ENCODE data around the gene PLD6.
A peak's percentile ranks its signal among the peaks of the same experiment; 100 is the strongest.
"Not testable (repeated sequence)": the region's sequence is repeated elsewhere in the genome, so short reads cannot be mapped to it uniquely, and the experiment has no call there.

The PLD6 gene

GRCh38 chr17:17206124-17206912 lies at the start of gene PLD6:
Gene PLD6 (minus strand): TSS chr17:17206333. CDS start chr17:17206286, 47 bp downstream.
- peaks cover 4% of the 10 kb centered on the region; the same call in 1 of the 2 replicates for H4K20me1 ChIP-seq (ENCODE audit: control insufficient read depth, insufficient read depth, low read depth, low read length)
- H3K4me2 ChIP-seq (ENCODE audit: low read length): peak within 1 kb of the TSS; percentile 84
- H3F3A ChIP-seq (ENCODE audit: control insufficient read depth, insufficient read depth): peaks cover 10% of the 10 kb centered on the region
- peak within 1 kb of the TSS; percentile 79 for H3K4me3 ChIP-seq (ENCODE audit: low read length)
- H3K4me1 ChIP-seq (ENCODE audit: control insufficient read depth, low read length): peaks cover 24% of the 10 kb centered on the region
- H3K27ac ChIP-seq (ENCODE audit: low read depth, low read length): peak within 1 kb of the TSS; percentile 51
- no peaks in the 10 kb centered on the region for H3K27me3 ChIP-seq (ENCODE audit: control insufficient read depth, low read length)
- TF ChIP-seq, protein P1, sequence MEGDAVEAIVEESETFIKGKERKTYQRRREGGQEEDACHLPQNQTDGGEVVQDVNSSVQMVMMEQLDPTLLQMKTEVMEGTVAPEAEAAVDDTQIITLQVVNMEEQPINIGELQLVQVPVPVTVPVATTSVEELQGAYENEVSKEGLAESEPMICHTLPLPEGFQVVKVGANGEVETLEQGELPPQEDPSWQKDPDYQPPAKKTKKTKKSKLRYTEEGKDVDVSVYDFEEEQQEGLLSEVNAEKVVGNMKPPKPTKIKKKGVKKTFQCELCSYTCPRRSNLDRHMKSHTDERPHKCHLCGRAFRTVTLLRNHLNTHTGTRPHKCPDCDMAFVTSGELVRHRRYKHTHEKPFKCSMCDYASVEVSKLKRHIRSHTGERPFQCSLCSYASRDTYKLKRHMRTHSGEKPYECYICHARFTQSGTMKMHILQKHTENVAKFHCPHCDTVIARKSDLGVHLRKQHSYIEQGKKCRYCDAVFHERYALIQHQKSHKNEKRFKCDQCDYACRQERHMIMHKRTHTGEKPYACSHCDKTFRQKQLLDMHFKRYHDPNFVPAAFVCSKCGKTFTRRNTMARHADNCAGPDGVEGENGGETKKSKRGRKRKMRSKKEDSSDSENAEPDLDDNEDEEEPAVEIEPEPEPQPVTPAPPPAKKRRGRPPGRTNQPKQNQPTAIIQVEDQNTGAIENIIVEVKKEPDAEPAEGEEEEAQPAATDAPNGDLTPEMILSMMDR (IDR thresholded peaks at IDR 0.05; ENCODE audit: low read depth, low read length, poor library complexity, severe bottlenecking): no peak
- no peak for TF ChIP-seq EZH2phosphoT487 (IDR thresholded peaks at IDR 0.05; ENCODE audit: borderline replicate concordance, low read length)
- peaks cover 42% of the 10 kb centered on the region for H3K79me2 ChIP-seq (ENCODE audit: control insufficient read depth, low read length)
- H3K36me3 ChIP-seq (ENCODE audit: control insufficient read depth, low read length): peaks cover 30% of the 10 kb centered on the region
- H3K9me3 ChIP-seq (ENCODE audit: control insufficient read depth, insufficient read depth, low read length): no peaks in the 10 kb centered on the region
- no peaks in the 10 kb centered on the region for H3K9me2 ChIP-seq (replicated peaks; ENCODE audit: control insufficient read depth, low read length)

GRCh38 chr17:17255689-17256088 lies 49.6 kb upstream of the PLD6 start:
- H3K27ac ChIP-seq (ENCODE audit: low read depth, low read length); H4K20me1 ChIP-seq (ENCODE audit: control insufficient read depth, insufficient read depth, low read depth, low read length); H3K27me3 ChIP-seq (ENCODE audit: control insufficient read depth, low read length); H3K4me1 ChIP-seq (ENCODE audit: control insufficient read depth, low read length); H3F3A ChIP-seq (ENCODE audit: control insufficient read depth, insufficient read depth); H3K9me2 ChIP-seq (replicated peaks; ENCODE audit: control insufficient read depth, low read length); H3K9me3 ChIP-seq (ENCODE audit: control insufficient read depth, insufficient read depth, low read length); H3K79me2 ChIP-seq (ENCODE audit: control insufficient read depth, low read length); H3K4me2 ChIP-seq (ENCODE audit: low read length); H3K4me3 ChIP-seq (ENCODE audit: low read length): not testable (repeated sequence)
- peaks cover 82% of the 10 kb centered on the region for H3K36me3 ChIP-seq (ENCODE audit: control insufficient read depth, low read length)

GRCh38 chr17:17254036-17254435 lies 47.9 kb upstream of the PLD6 start:
- no peaks in the 10 kb centered on the region for H3K79me2 ChIP-seq (ENCODE audit: control insufficient read depth, low read length)
- H3K4me3 ChIP-seq (ENCODE audit: low read length): no peak overlapping the region
- no peak overlapping the region for H3K4me2 ChIP-seq (ENCODE audit: low read length)
- no peaks in the 10 kb centered on the region for H3K27me3 ChIP-seq (ENCODE audit: control insufficient read depth, low read length)
- peaks cover 76% of the 10 kb centered on the region for H3K36me3 ChIP-seq (ENCODE audit: control insufficient read depth, low read length)
- no peaks in the 10 kb centered on the region for H4K20me1 ChIP-seq (ENCODE audit: control insufficient read depth, insufficient read depth, low read depth, low read length)
- H3K27ac ChIP-seq (ENCODE audit: low read depth, low read length): no peak overlapping the region
- H3K9me2 ChIP-seq (replicated peaks; ENCODE audit: control insufficient read depth, low read length): no peaks in the 10 kb centered on the region
- no peaks in the 10 kb centered on the region; the same call in 1 of the 2 replicates for H3F3A ChIP-seq (ENCODE audit: control insufficient read depth, insufficient read depth)
- H3K4me1 ChIP-seq (ENCODE audit: control insufficient read depth, low read length): no peaks in the 10 kb centered on the region
- TF ChIP-seq, protein P1 (IDR thresholded peaks at IDR 0.05; ENCODE audit: low read depth, low read length, poor library complexity, severe bottlenecking): no peak
- no peak for TF ChIP-seq EZH2phosphoT487 (IDR thresholded peaks at IDR 0.05; ENCODE audit: borderline replicate concordance, low read length)
- no peaks in the 10 kb centered on the region for H3K9me3 ChIP-seq (ENCODE audit: control insufficient read depth, insufficient read depth, low read length)

- H3K4me1 ChIP-seq (ENCODE audit: control insufficient read depth, low read length): no peaks in the 10 kb centered on the region
- no peak overlapping the region for H3K4me2 ChIP-seq (ENCODE audit: low read length)
- H3K27ac ChIP-seq (ENCODE audit: low read depth, low read length): no peak overlapping the region
- no peaks in the 10 kb centered on the region for H4K20me1 ChIP-seq (ENCODE audit: control insufficient read depth, insufficient read depth, low read depth, low read length)
- no peak overlapping the region for H3K4me3 ChIP-seq (ENCODE audit: low read length)
- TF ChIP-seq, protein P1 (IDR thresholded peaks at IDR 0.05; ENCODE audit: low read depth, low read length, poor library complexity, severe bottlenecking): no peak
- no peak for TF ChIP-seq EZH2phosphoT487 (IDR thresholded peaks at IDR 0.05; ENCODE audit: borderline replicate concordance, low read length)
- H3K36me3 ChIP-seq (ENCODE audit: control insufficient read depth, low read length): peaks cover 76% of the 10 kb centered on the region
- H3K27me3 ChIP-seq (ENCODE audit: control insufficient read depth, low read length): no peaks in the 10 kb centered on the region
- H3F3A ChIP-seq (ENCODE audit: control insufficient read depth, insufficient read depth): no peaks in the 10 kb centered on the region; the same call in 1 of the 2 replicates
- no peaks in the 10 kb centered on the region for H3K9me3 ChIP-seq (ENCODE audit: control insufficient read depth, insufficient read depth, low read length)
- H3K79me2 ChIP-seq (ENCODE audit: control insufficient read depth, low read length): no peaks in the 10 kb centered on the region
- no peaks in the 10 kb centered on the region for H3K9me2 ChIP-seq (replicated peaks; ENCODE audit: control insufficient read depth, low read length)
These were observed 47.3 kb upstream of the PLD6 start for GRCh38 chr17:17253406-17253805.

All from DOHH2 (cell line).